B cell (primary cell): ENCODE data around the gene TRMT11.

Experiments used
- EZH2 ChIP-seq: IDR thresholded peaks from 2 replicates; pipeline ENCODE4 v1.6.1; 2012; ENCODE audit warnings: borderline replicate concordance, low read depth, mild to moderate bottlenecking, moderate library complexity, low read length; ENCODE audit not compliant: insufficient read depth, poor library complexity, severe bottlenecking
- TF ChIP-seq, protein P1 (sequence below): fragments of 200-600 bp; IDR thresholded peaks from one replicate; pipeline ENCODE4 v1.8.0; 2022; ENCODE audit warnings: antibody characterized with exemption, mild to moderate bottlenecking

DNA sequence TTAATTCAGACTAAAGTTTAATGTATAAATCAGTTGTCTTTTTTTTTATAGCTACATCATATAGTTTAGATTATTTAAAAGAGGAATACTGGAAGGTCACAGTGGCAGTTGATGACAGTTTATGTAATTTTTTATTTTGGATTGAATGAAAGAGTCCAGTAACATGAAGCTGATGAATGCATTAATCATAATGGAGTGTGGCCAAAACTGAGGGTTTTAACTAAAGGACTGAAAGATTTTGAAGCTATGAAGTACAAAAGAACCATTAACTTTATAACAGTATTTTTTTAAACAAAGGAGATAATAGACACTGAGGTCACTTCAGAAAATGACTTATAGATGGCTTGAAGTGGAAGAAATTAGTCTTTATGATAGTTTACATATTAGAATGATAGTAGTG lies 41.3 kb downstream of the TRMT11 start:
- TF ChIP-seq, protein P1, sequence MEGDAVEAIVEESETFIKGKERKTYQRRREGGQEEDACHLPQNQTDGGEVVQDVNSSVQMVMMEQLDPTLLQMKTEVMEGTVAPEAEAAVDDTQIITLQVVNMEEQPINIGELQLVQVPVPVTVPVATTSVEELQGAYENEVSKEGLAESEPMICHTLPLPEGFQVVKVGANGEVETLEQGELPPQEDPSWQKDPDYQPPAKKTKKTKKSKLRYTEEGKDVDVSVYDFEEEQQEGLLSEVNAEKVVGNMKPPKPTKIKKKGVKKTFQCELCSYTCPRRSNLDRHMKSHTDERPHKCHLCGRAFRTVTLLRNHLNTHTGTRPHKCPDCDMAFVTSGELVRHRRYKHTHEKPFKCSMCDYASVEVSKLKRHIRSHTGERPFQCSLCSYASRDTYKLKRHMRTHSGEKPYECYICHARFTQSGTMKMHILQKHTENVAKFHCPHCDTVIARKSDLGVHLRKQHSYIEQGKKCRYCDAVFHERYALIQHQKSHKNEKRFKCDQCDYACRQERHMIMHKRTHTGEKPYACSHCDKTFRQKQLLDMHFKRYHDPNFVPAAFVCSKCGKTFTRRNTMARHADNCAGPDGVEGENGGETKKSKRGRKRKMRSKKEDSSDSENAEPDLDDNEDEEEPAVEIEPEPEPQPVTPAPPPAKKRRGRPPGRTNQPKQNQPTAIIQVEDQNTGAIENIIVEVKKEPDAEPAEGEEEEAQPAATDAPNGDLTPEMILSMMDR = no peak
- no peak for TF ChIP-seq EZH2
